Peyer's patch (tissue), 4 donors: Measurements from ENCODE around the gene SEC24C. TPM values are rescaled to one million over a fixed set of nuclear protein-coding genes. Genes with fewer than 3 reads are reported as not detected.

Experiments used
- DNase-seq, 3 donors: peaks; one replicate each; pipeline ENCODE4 v3.0.0-alpha.2; 2017 to 2019
- H3K27ac ChIP-seq, 4 donors: fragments of 200-600 bp; sonication (generic); one replicate each; pipeline ENCODE4 v1.5.1; 2016 to 2019
- H3K27me3 ChIP-seq, 2 donors: fragments of 200-600 bp; sonication (generic); one replicate each; pipeline ENCODE4 v1.5.1; 2019
- H3K36me3 ChIP-seq, 3 donors: fragments of 200-600 bp; sonication (generic); one replicate each; pipeline ENCODE4 v1.5.1; 2016 to 2019
- H3K4me1 ChIP-seq, 4 donors: fragments of 200-600 bp; sonication (generic); one replicate each; pipeline ENCODE4 v1.5.1; 2016 to 2019
- H3K4me3 ChIP-seq, 4 donors: fragments of 200-600 bp; sonication (generic); 1 replicate in 3 of 4; 2 replicates in 1 of 4; pipeline ENCODE4 v1.5.1; 2016 to 2019; ENCODE audit warnings: mild to moderate bottlenecking in 1 of 4
- H3K9me3 ChIP-seq, 4 donors: fragments of 200-600 bp; sonication (generic); one replicate each; pipeline ENCODE4 v1.5.1; 2016 to 2019; ENCODE audit warnings: mild to moderate bottlenecking in 1 of 4
- CTCF ChIP-seq, 6 experiments: fragments of 450-650 bp in 4 of 6; fragments of 200-600 bp in 2 of 6; sonication (generic) in 1 of 6; IDR thresholded peaks; one replicate each; pipeline ENCODE4 v1.5.1; 2017 to 2019; ENCODE audit warnings: antibody characterized with exemption in 6 of 6, mild to moderate bottlenecking in 3 of 6, moderate library complexity in 1 of 6
- POLR2A ChIP-seq, 2 donors: fragments of 450-650 bp; IDR thresholded peaks; one replicate each; pipeline ENCODE4 v1.5.1; 2017; ENCODE audit warnings: antibody characterized with exemption in 2 of 2, mild to moderate bottlenecking in 2 of 2, moderate library complexity in 2 of 2
- total RNA-seq, 4 donors: library from RNA; depleted of rRNA; stranded (reverse); fragments of >200 nt; gene quantifications; one replicate each; pipeline ENCODE4 v1.1.0, GENCODE V29; 2016

Gene SEC24C
- total RNA-seq, 4 donors from 2014 or later: 48.7 to 81.5 (median 79.9) TPM

GRCh38 chr10:73808021-73808815, 64.0 kb downstream of the SEC24C start:
- peaks cover 0 to 10% (median 0%) of the 10 kb centered on the region in 4 donors for H3K4me1 ChIP-seq
- H3K36me3 ChIP-seq: peaks cover 0 to 52% (median 0%) of the 10 kb centered on the region in 3 donors
- H3K9me3 ChIP-seq: no peaks in the 10 kb centered on the region
- H3K27me3 ChIP-seq: no peaks in the 10 kb centered on the region
- H3K4me3 ChIP-seq: no peak overlapping the region
- H3K27ac ChIP-seq: no peak overlapping the region
- TF ChIP-seq POLR2A (IDR thresholded peaks at IDR 0.05): no peak
- no peak for TF ChIP-seq CTCF (IDR thresholded peaks at IDR 0.05)
- no peak for DNase-seq

GRCh38 chr10:73809061-73809818, 65.1 kb downstream of the SEC24C start:
- H3K27me3 ChIP-seq: no peaks in the 10 kb centered on the region
- no peaks in the 10 kb centered on the region for H3K9me3 ChIP-seq
- TF ChIP-seq POLR2A (IDR thresholded peaks at IDR 0.05) (no peak), CTCF (IDR thresholded peaks at IDR 0.05) (no peak)
- peaks cover 0 to 50% (median 0%) of the 10 kb centered on the region in 3 donors for H3K36me3 ChIP-seq
- H3K27ac ChIP-seq: no peak overlapping the region
- DNase-seq: no peak
- no peak overlapping the region for H3K4me3 ChIP-seq
- peaks cover 0 to 10% (median 0%) of the 10 kb centered on the region in 4 donors for H3K4me1 ChIP-seq

GRCh38 chr10:73810358-73810734, 66.2 kb downstream of the SEC24C start:
- Histone ChIP-seq H3K27ac (peak overlapping the region; percentile 90 to 97 (median 92)), H3K9me3 (no peaks in the 10 kb centered on the region), H3K4me1 (peaks cover 0 to 10% (median 0%) of the 10 kb centered on the region in 4 donors), H3K27me3 (no peaks in the 10 kb centered on the region), H3K36me3 (peaks cover 0 to 50% (median 0%) of the 10 kb centered on the region in 3 donors), H3K4me3 (peak overlapping the region; percentile 77 to 99 (median 90))
- DNase-seq: no peak
- TF ChIP-seq CTCF (IDR thresholded peaks at IDR 0.05) (no peak), POLR2A (IDR thresholded peaks at IDR 0.05) (no peak)

GRCh38 chr10:73810735-73811465, 66.7 kb downstream of the SEC24C start:
- H3K36me3 ChIP-seq: peaks cover 0 to 49% (median 0%) of the 10 kb centered on the region in 3 donors
- no peaks in the 10 kb centered on the region for H3K27me3 ChIP-seq
- peak overlapping the region; percentile 90 to 97 (median 92) for H3K27ac ChIP-seq
- DNase-seq: peak; percentile 55 to 76 (median 65)
- peaks cover 0 to 10% (median 0%) of the 10 kb centered on the region in 4 donors for H3K4me1 ChIP-seq
- no peak for TF ChIP-seq CTCF (IDR thresholded peaks at IDR 0.05)
- H3K9me3 ChIP-seq: no peaks in the 10 kb centered on the region
- H3K4me3 ChIP-seq: peak overlapping the region; percentile 77 to 99 (median 90)

- peak overlapping the region in 2 of 4 donors; percentile 8 to 97 for H3K27ac ChIP-seq
- peaks cover 0 to 50% (median 0%) of the 10 kb centered on the region in 3 donors for H3K36me3 ChIP-seq
- no peak overlapping the region for H3K4me3 ChIP-seq
- no peak for TF ChIP-seq CTCF (IDR thresholded peaks at IDR 0.05)
- no peak for TF ChIP-seq POLR2A (IDR thresholded peaks at IDR 0.05)
- H3K27me3 ChIP-seq: no peaks in the 10 kb centered on the region
- peaks cover 0 to 10% (median 0%) of the 10 kb centered on the region in 4 donors for H3K4me1 ChIP-seq
- DNase-seq: no peak
- H3K9me3 ChIP-seq: no peaks in the 10 kb centered on the region
These were observed 68.5 kb downstream of the SEC24C start for GRCh38 chr10:73812657-73813056.
